Measurements from ENCODE around the gene DIP2B.

- TF ChIP-seq CTCF (IDR thresholded peaks at IDR 0.05; ENCODE audit: low read depth, low read length), result no peak
- no peak for TF ChIP-seq EZH2phosphoT487 (IDR thresholded peaks at IDR 0.05; ENCODE audit: low read depth)
Measured at GRCh38 chr12:50685641-50686040, 180.9 kb downstream of the DIP2B start.

Data from OCI-LY3 (cell line).